IPS-NIHi11 (cell line): Measurements from ENCODE around the gene RGS7.
"Not testable (repeated sequence)": the region's sequence is repeated elsewhere in the genome, so short reads cannot be mapped to it uniquely, and the experiment has no call there.

Experiments
- DNase-seq: peaks from one replicate; pipeline ENCODE4 v3.0.0; 2012; ENCODE audit warnings: mixed read lengths, low spot score

The RGS7 gene

GRCh38 chr1:241212628-241213027, 144.4 kb downstream of the RGS7 start:
- no peak for DNase-seq

DNA sequence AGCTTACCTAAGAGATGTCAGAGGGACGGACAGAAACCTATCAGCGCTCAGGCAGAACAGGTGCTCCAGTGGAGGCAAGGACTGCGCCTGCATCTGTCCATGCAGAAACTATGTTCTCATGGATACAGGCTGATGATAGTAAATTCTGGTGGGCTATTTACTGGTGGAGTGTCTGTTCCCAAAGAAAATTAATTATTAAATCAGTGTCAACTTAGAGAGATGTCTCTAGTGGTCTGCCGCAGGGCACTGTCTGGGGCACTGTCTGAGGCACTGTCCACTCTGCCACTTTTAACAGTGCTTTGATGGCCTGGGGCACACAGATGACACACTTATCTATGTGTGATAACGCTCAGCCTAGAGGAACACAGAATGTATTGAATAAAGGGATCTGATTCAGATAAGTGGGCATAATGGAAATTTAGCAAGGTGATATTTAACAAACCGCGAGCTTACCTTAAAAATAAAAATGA, 148.1 kb downstream of the RGS7 start:
- no peak for DNase-seq

DNA sequence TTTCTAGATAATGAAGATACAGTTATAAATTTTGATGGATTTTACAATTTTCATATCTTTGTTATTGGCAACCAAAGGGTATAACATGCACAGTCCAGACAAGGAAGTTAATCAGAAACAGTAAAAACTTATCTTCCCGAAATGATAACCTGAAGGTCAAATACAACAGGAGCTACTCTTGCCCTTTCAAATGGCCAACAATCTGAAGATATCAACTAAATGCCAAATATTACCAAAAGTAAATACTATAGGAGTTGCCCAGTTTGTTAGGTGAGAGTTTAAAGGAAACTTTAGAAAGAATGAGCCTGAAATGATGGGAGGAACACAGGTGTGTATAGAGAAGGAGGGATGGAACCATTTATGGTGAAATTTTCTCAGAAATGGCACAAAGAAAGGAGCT, 153.2 kb downstream of the RGS7 start:
- DNase-seq: no peak

GRCh38 chr1:241202401-241202800, 154.6 kb downstream of the RGS7 start:
- no peak for DNase-seq

DNA sequence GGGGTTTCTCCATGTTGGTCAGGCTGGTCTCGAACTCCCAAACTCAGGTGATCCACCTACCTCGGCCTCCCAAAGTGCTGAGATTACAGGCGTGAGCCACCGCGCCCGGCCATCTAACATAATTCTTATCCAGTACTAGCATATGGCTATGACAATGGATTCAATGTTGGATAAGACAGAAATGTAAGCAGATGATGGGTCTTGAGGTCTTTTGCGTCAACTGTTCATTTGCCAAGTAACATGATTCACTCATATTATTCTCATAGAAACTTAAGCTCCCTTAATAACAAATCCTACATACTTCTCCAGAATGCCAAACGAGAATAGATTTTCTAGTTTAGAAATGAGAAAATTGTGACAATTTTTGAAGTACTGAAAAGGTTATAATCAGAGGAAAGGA, 170.3 kb downstream of the RGS7 start:
- DNase-seq: no peak

GRCh38 chr1:241181971-241182370, 175.0 kb downstream of the RGS7 start:
- DNase-seq: no peak

DNA sequence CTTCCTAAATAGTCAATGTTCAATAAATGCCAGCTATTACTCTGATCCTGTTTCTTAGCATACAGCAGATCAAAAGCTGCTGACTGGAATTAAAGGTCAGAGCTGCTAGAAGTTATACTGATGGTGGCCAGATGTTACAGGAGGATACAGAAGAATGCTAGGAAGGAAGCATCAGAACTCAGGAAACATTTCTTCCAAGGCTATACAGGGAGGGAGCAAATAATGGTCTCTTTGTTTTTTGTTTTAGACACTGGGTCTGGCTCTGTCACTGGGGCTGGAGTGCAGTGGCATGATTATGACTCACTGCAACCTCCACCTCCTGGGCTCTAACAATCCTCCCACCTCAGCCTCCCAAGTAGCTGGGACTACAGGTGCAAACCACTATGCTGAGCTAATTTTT, 175.5 kb downstream of the RGS7 start:
- DNase-seq: no peak

DNA sequence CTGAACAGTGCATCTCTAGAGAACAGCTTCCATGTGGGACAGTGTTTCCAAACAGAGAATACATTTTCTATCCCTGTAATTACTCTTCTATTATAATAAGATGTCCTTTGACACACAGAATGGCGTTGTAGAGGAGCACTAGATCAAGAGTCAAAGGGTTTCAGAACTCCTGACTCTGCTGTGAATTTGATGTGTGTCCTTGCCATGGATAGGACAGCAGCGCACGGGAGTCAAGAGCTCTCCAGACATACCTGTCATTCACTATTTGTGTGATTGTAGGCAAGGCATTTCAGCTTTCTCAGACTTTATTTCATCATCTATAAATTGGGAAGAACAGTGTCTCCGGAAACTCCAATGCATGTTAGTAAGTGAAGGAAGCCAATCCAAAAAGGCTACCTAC, 176.4 kb downstream of the RGS7 start:
- no peak for DNase-seq

DNA sequence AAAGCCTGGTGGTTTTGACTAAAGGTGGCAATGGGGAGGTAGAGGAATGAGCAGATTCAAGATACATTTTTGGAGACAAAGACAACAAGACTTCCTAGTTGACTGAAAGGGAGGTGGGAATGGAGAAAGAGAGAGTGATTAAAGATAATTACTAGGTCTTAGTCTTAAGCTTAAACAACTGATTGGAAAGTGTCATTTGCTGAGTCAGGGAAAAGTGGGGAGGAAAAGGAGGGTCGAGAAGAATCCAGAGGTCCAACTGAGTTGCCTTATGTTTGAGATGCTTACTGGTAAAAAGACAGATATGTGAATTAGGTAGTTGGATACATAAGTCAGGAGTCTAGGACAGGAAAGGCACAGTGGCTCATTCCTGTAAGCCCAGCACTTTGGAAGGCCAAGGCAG, 179.3 kb downstream of the RGS7 start:
- DNase-seq: no peak

DNA sequence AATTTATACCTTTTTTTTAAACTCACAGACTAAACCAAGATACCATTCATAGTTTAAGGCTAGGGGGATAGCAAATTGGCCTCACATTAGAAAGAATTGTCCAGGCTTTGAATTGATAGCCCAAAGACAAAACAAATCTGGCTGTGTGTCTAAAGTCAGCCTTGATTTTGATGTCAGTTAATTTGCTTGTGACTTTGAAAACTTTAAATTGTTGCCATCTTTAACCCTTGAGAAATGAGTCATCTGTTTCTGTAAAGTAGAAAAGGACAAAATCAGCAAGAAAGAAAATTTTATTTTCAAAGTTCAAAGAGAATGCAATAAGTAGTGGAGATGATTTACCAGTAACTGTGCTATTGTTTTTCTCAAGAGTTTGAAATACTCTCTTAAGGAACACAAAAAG, 184.5 kb downstream of the RGS7 start:
- DNase-seq: no peak

DNA sequence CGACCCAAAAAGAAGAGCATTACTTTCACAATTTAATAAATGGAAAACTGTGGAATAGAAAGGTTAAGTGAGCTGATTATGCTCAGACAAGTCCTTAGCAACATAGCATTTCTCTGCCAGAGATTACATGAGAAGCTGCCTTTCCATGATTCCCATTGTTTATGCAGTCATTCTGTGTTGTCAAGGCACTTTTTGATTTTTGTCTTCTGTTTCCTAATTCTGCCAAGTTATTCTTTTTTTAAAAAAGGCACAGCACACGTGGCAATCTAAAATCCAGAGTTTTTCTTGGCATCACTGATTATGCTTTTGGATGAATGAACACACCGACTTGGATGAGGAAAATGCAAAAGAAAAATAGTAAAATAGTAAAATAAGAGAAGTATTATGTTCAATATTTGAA, 185.0 kb downstream of the RGS7 start:
- DNase-seq: no peak

DNA sequence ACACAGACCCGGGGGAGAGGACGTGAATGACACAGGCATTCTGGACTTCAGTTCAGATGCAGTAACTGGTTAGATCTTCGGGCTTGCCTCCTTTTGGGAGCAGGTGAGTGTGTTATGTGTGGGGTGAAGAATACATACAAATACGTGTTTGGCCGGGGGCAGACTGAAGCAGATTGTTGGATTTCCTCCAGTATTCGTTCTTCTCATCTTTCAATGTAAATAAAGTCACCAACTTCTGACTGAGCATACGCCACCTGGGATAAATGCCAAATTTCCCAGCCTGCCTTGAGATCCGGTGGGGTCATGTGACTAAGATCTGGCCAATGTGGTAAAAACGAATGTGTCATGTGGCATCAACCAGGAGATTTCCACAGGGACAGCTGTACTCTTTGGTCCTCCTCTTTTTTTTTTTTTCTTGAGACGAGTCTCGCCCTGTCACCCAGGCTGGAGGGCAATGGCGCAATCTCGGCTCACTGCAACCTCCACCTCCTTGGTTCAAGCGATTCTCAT, 189.8 kb downstream of the RGS7 start:
- DNase-seq: no peak

DNA sequence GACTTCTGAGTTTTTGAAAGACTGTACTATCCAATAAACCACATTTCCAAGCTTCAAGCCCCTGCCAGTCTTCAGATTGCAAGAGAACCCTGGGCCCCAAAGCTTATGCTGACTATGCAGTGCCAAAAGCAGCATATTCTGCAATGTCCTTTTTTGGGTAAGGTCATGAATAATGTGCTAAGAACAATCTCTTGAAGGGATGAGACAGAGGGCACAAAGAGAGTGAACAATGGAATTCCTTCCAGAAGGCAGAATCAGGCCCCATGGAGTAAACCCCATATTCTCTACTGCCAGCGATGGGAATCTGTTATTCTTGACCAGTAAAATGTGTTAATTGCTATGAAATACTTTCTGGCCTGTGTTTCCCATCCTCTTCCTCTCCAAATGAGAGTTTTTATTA, 190.4 kb downstream of the RGS7 start:
- DNase-seq: no peak

- not testable (repeated sequence) for DNase-seq
Observed at GRCh38 chr1:241165256-241165655, 191.7 kb downstream of the RGS7 start.

- no peak for DNase-seq
Observed at GRCh38 chr1:241163363-241163762, 193.6 kb downstream of the RGS7 start.

GRCh38 chr1:241161188-241161689, 195.8 kb downstream of the RGS7 start:
- DNase-seq: no peak

DNA sequence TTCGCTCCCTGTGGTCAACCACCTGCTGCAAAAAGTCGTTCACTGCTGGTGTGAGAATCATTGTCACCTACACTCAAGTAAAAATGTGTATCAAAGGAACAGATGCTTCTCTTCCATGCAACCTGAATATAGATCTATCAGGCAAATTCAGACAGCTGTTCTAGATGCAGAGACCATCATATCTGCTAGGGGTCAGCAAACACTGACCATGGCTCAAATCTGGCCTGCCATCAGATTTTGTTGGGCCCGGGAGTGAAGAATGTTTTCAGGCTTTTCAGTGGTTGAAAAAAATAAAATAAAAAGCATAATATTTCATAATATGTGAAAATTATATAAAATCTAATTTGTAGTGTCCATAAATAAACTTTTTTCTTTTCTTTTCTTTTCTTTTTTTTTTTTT, 199.6 kb downstream of the RGS7 start:
- no peak for DNase-seq

- no peak for DNase-seq
Observed at GRCh38 chr1:241156231-241156965, 200.6 kb downstream of the RGS7 start.

DNA sequence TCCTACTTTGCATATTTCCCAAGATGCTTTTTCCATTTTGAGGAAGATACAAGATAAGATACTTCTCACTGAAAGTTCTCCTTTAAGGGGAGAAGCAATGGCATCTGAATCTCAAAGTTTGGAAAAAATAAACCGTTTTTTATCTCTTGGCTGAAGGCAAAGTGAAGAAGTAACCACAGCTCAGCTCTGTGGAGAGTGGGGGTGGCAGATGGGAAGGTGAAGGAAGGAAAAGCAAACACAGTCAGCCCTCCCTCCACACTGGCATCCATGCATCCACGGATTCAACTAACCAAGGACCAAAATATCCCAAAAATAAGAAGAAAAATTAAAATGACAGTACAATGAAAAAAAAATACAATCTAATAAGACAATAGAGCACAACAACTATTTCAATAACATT, 211.1 kb downstream of the RGS7 start:
- DNase-seq: no peak

DNA sequence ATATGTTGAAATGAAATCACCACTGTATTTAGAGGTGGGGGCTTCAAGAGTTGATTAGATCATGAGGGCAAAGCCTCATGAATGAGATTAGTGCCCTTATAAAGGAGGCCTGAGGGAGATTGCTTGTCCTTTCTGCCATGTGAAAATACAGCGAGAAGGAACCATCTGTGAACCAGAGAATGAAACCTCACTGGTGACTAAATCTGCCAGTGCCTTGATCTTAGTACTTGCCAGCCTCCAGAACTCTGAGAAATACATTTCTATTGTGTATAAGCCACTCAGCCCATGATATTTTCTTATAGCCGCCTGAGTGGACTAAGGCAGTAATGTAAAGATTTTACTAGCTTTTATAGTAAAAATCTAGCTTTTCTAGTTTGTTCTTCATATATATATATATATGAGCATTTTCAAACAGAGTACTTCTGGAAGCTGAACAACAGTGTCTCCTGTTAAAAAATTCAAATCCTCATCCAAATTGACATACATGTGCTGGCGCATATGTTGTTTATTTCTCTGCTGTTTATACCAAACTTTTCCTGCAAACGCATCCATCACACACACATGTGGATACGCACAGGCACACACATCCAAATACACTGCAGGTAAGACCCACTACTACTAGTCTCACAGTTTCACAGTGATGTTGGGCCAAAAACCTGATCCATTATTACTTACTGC, 213.1 kb downstream of the RGS7 start:
- DNase-seq: no peak

- DNase-seq: no peak
Observed at GRCh38 chr1:241142493-241142892, 214.5 kb downstream of the RGS7 start.

DNA sequence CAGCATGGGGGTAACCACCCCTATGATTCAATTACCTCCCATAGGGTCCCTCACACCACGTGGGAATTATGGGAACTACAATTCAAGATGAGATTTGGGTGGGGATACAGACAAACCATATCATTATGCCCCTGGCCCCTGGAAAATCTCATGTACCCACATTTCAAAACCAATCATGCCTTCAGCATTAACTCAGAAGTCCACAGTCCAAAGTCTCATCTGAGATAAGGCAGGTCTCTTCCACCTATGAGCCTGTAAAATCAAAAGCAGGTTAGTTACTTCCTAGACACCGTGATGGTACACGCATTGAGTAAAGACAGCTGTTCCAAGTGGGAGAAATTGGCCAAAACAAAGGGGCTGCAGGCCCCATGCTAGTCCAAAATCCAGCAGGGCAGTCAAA, 215.4 kb downstream of the RGS7 start:
- DNase-seq: not testable (repeated sequence)

- no peak for DNase-seq
Observed at GRCh38 chr1:241140670-241141069, 216.3 kb downstream of the RGS7 start.
